H54 (cell line): ENCODE data around the gene TMEM87B.

Source experiments
- DNase-seq: peaks from one replicate; pipeline ENCODE4 v3.0.0; 2011; ENCODE audit warnings: low spot score, mixed read lengths; ENCODE audit not compliant: insufficient read length
- FAIRE-seq: peaks from 3 replicates; lab custom pipeline; 2011; peaks lifted over from hg19 to GRCh38; lab: Jason Lieb, UNC
- POLR2A ChIP-seq: IDR thresholded peaks from 2 replicates; pipeline ENCODE4 v1.6.1; 2011; ENCODE audit warnings: low read depth, mild to moderate bottlenecking, low read length

Gene TMEM87B, protein sequence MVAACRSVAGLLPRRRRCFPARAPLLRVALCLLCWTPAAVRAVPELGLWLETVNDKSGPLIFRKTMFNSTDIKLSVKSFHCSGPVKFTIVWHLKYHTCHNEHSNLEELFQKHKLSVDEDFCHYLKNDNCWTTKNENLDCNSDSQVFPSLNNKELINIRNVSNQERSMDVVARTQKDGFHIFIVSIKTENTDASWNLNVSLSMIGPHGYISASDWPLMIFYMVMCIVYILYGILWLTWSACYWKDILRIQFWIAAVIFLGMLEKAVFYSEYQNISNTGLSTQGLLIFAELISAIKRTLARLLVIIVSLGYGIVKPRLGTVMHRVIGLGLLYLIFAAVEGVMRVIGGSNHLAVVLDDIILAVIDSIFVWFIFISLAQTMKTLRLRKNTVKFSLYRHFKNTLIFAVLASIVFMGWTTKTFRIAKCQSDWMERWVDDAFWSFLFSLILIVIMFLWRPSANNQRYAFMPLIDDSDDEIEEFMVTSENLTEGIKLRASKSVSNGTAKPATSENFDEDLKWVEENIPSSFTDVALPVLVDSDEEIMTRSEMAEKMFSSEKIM

DNA sequence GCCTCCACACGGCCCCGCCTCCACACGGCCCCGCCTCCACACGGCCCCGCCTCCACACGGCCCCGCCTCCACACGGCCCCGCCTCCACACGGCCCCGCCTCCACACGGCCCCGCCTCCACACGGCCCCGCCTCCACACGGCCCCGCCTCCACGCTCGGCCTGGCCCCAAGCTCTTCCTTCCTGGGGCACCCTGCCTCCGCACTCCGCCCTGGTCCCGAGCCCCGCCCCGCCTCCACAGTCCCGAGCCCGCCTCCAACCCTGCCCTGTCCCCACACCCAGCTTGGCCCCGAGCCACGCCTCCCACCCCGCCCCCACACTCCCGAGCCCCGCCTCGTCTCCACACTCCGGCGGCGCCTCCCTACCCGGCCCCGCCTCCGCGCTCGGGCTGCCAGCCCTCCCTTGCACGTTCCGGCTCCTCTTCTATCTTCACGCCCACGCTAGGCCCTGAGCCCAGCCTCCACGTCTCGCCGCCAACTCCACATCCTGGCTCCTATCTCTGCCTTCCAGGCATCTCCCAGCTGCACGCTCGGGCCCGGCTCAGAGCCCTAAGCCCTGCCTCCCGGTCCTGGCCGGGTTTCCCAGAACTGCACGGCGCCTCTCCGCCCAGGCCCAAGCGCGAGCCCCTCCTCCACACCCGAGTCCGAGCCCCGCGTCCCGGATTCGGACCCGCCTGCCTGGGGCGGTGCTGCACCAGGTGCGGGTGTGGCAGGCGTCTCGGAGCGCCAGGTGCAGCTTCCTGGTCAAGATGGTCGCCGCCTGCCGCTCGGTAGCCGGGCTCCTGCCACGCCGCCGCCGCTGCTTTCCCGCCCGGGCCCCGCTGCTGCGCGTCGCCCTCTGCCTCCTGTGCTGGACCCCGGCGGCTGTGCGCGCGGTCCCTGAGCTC is at the start of gene TMEM87B:
Gene TMEM87B, plus strand, starts transcription at position 423 of the 883 bp plus-strand sequence. Its CDS starts 323 bp downstream, at position 746.
- TF ChIP-seq POLR2A = peak; percentile 72
- DNase-seq (peak; percentile 88), FAIRE-seq (no peak)

DNA sequence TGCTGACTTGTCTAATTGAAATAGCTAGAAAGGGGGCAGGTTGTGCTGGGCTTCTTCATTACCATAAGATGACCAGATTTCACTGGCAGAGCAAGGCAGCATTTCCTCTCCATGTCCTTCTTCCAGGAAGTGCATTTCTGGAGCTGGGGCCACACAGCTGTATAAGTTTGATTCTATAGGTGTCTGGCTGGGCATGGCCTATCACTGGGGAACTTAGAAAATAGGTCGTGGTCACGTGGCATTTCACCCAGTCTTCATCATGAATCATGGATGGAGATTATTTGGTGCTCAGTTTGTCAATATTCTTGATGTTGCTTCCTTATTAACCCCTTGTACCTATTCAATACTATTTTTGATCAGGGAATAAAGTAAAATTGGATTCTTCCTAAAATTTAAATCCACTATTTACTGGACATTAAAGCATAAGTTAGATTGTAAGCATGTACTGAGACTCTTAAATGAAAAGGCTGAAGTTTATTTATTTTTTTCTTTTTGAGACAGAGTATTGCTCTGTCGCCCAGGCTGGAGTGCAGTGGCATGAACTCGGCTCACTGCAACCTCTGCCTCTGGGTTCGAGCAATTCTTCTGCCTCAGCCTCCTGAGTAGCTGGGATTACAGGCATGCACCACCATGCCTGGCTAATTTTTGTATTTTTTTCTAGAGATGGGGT is 49.5 kb upstream of the TMEM87B start:
- no peak for TF ChIP-seq POLR2A
- FAIRE-seq = no peak
- no peak for DNase-seq

DNA sequence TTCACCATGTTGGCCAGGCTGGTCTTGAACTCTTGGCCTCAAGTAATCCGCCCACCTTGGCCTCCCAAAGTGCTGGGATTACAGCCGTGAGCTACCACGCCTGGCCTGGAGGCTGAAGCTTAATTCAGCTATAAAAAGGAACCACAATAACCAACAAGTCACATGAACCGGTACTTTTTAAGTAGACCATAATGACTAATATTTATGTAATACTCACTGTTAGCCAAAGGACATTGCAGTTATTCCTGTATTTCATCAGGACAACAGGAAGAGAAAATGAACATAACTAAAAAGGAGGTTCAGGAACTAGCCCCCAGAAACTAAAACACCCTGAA is 49.0 kb upstream of the TMEM87B start:
- DNase-seq (no peak), FAIRE-seq (no peak)
- no peak for TF ChIP-seq POLR2A

DNA sequence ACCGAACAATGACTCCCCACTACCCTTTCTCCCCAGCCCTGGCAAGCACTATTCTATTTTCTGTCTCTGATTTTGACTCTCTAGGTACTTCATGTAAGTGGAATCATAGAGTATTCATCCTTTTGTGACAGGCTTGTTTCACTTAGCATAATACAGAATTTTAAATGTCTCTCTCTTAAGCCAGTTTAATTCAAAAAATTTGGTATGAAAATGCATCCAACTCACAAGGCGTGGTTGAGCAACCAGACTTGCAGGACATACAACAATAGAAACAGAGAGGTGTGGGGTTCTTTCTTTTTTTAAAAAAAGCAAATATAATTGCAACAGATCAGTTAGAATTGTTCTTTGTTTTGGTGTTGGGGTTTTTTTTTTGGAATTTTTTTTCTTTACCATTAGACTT is 47.6 kb upstream of the TMEM87B start:
- no peak for FAIRE-seq
- no peak for DNase-seq
- no peak for TF ChIP-seq POLR2A

DNA sequence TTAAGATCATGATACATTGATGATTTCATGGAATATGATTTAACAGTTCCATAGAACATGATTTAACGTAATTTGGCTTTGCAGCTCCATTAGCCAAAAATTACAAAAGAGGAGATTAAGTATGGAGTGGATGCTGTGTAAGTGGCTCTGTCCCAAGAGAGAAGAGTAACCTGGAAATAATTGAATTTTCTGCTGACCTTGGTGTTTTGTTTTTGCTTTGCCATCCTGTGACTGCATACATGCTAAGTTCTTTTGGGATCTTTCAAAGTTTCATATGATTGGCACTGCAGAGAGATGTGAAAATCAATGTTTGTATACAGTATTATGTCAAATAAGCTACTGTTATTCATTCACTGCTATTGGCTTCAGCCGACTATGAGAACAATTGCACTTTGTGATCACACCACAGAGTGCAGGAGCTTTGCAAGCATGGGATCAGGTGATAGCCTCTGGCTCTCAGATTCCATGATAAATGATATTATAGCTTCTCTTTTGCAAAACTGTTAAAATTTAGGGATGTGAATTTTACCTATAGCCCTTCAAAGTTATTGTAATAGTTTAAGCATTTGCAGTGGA is 46.1 kb upstream of the TMEM87B start:
- DNase-seq (no peak), FAIRE-seq (no peak)
- TF ChIP-seq POLR2A = no peak

DNA sequence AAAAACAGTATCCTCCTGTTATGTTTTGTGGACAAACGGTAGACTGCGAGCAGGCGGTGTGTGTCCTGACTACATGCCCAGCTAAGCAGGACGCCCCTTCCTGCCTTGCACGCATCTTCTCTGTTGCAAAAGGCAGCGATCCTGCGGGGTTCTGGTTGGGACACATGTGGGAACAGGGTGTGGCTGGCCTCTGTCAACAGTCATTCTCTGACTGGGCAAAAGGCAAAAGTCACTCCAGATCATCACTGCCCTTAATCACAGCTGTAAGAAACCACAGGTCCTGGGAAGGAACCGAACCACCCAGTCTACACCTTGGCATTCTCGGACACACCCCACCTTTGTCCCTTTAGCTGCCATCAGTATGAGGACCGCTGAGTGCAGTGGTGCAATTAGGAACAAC is 44.3 kb upstream of the TMEM87B start:
- TF ChIP-seq POLR2A = no peak
- DNase-seq (no peak), FAIRE-seq (no peak)

DNA sequence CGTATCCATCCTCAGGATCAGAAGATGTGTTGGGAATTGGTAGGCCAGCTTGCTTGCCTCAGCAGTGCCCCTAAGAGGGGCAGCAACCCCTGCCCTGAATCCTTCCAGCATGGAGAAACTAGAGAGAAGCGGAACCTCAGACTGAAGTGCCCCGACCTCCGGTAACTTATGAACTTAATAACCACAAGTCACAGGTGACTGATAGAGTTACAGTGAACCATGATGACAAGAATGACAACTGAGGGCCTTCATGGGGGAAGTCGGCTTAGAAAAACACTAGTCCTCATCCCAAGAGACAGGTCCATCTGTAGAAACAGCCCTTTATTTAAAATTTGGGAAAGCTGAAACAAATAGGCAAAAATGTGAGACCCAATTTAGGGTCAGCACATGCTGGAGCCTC is 42.5 kb upstream of the TMEM87B start:
- no peak for TF ChIP-seq POLR2A
- FAIRE-seq (no peak), DNase-seq (no peak)

DNA sequence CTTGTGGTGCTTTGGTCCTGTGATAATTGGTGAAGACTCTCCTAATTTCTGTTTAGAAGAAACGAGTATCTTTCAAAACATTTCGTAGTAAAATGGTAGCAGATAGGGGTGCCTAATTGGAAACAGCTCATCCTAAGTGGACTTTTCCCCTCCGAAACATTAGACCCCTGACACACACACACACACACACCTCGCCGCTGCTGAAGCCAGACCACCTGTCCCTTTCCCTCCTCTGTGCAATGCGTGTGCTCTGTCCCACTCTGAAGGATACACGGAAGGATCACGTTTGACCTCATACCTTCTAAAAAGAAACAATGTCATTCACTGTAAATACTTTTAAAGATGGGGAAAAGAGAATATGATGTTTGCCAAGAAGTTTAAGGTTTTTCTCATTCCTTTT is 36.2 kb upstream of the TMEM87B start:
- FAIRE-seq = no peak
- no peak for DNase-seq
- no peak for TF ChIP-seq POLR2A

DNA sequence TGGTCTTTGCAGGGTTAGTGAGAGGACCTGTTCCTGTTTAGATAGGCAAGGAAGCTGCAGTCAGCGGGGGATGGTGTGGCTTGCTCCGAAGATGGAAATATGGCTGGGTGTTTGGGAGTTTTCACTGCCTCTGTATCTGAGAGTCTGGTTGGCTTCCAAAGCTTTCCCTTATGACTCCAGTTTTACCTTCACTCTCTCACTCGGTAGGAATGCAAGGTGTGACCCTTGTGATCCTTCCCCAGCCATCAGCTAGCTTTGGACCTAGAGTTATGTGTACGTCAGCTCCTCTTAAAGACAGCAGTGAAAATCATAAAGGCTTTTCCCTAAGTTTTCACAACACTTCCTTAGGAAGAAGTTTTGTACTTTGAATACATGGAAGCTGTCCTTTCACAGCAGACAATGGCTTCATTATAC is 35.5 kb upstream of the TMEM87B start:
- FAIRE-seq (no peak), DNase-seq (no peak)
- TF ChIP-seq POLR2A = no peak

DNA sequence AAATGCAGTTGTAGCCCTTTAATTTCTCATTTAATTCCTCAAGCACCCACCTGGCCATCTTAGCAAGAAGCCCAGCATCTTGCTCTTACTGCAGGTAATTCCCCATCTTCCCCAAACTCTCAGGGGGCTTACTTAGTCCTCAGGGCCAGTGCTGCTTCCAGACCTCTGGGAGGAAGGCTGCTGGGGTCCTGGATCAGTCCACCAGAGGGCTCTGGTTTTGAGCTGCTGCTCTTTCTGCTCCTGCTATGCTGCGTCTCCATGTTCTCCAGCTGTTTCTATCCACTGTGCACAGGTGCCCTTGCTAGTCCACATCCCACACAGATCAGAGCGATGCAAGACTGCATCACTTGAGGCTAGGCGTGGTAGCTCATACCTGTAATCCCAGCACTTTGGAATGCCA is 34.5 kb upstream of the TMEM87B start:
- DNase-seq (no peak), FAIRE-seq (no peak)
- no peak for TF ChIP-seq POLR2A

DNA sequence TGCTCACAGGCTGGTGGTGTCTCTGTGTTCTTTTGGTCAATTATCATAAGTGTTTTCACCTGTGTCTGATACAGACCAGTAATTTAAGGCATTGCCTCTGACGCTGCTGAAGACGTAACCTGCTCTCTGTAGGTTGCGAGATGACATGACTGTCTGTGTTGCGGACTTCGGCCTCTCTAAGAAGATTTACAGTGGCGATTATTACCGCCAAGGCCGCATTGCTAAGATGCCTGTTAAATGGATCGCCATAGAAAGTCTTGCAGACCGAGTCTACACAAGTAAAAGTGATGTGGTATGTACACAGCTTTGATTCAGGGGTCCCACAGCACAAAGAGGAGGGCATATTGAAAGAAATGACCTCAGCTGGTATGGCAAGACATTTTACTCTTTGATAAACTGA is 33.8 kb upstream of the TMEM87B start:
- FAIRE-seq = no peak

DNA sequence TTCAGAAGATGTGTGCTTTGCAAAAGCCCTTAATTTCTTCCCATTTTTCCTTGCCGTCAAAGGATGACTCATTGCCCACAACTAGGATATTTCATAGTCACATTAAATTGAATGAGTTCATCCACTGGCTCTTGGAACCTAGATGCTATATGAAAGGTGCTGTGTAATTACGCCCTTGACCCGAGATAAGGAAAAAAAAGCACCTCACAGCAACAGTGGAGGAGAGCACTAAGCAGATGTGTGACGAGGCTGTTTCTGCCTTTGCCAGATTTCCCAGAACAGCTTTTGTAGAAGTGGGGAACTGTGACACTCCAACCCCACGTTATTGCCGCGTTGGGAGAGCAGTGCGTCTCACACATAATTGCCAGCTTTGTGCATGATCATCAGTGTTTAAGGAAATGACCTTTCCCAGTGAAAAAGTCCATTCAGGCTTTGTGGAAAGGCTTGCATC is 33.3 kb upstream of the TMEM87B start:
- no peak for TF ChIP-seq POLR2A
- peak; percentile 25 for DNase-seq
- FAIRE-seq = no peak

More for the DNA sequence above, 33.8 kb upstream of the TMEM87B start:
- no peak for TF ChIP-seq POLR2A
- no peak for DNase-seq

DNA sequence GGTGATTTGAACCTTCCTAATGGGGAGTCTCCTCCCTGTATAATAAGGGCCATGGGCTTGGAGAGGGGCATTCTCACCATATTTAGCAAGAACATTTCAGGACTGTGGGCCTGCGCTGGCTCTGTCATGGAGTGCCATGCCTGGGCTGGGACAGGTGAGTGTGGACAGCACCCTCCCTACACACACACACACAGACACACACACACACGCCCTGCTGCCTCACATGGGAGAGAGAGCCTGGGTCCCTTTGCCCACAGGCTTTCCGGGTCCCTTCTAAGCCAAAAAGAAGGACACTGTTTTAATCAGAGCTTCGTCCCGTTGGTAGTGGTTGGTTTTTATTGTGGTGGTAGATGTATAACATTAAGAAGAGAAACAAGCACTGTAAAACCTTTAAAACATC is 31.4 kb upstream of the TMEM87B start:
- TF ChIP-seq POLR2A = no peak
- no peak for FAIRE-seq
- no peak for DNase-seq
